Ishikawa (cell line): ENCODE results near the gene TNF.

ENCODE experiments used
- CEBPB ChIP-seq: IDR thresholded peaks from 2 replicates; pipeline ENCODE4 v1.6.1; 2012
- CREB1 ChIP-seq: IDR thresholded peaks from 2 replicates; pipeline ENCODE4 v1.6.1; 2012; ENCODE audit warnings: low read depth
- EGR1 ChIP-seq: IDR thresholded peaks from 2 replicates; pipeline ENCODE4 v1.6.1; 2012
- EP300 ChIP-seq: IDR thresholded peaks from 2 replicates; pipeline ENCODE4 v1.6.1; 2012; ENCODE audit warnings: borderline replicate concordance
- FOXM1 ChIP-seq: IDR thresholded peaks from 2 replicates; pipeline ENCODE4 v1.6.1; 2012; ENCODE audit warnings: low read depth, borderline replicate concordance
- MAX ChIP-seq: IDR thresholded peaks from 2 replicates; pipeline ENCODE4 v1.6.1; 2012
- NFIC ChIP-seq: IDR thresholded peaks from 2 replicates; pipeline ENCODE4 v1.6.1; 2012
- RAD21 ChIP-seq: IDR thresholded peaks from 2 replicates; pipeline ENCODE4 v1.6.1; 2012; ENCODE audit warnings: low read depth
- REST ChIP-seq: IDR thresholded peaks from 2 replicates; pipeline ENCODE4 v1.6.1; 2012; ENCODE audit warnings: low read depth, mild to moderate bottlenecking
- TAF1 ChIP-seq: IDR thresholded peaks from 2 replicates; pipeline ENCODE4 v1.6.1; 2012; ENCODE audit warnings: low read depth, mild to moderate bottlenecking
- TCF12 ChIP-seq: IDR thresholded peaks from 2 replicates; pipeline ENCODE4 v1.6.1; 2012; ENCODE audit warnings: low read depth
- TEAD4 ChIP-seq: IDR thresholded peaks from 2 replicates; pipeline ENCODE4 v1.6.1; 2012
- USF1 ChIP-seq: IDR thresholded peaks from 2 replicates; pipeline ENCODE4 v1.6.1; 2012
- YY1 ChIP-seq: IDR thresholded peaks from 2 replicates; pipeline ENCODE4 v1.6.1; 2012; ENCODE audit warnings: low read depth
- ZBTB7A ChIP-seq: IDR thresholded peaks from 2 replicates; pipeline ENCODE4 v1.6.1; 2012; ENCODE audit warnings: low read depth

The TNF gene

GRCh38 chr6:31568537-31568961, 6.8 kb upstream of the TNF start:
- TF ChIP-seq FOXM1 (no peak), USF1 (no peak), RAD21 (no peak), REST (no peak)

- no peak for TF ChIP-seq TAF1
- TF ChIP-seq USF1, result no peak
- TF ChIP-seq FOXM1, result no peak
- no peak for TF ChIP-seq EP300
- no peak for TF ChIP-seq CEBPB
- TF ChIP-seq RAD21, result no peak
- TF ChIP-seq ZBTB7A, result no peak
- TF ChIP-seq MAX, result no peak
- TF ChIP-seq NFIC, result no peak
- no peak for TF ChIP-seq REST
- no peak for TF ChIP-seq CREB1
- TF ChIP-seq TEAD4, result no peak
- no peak for TF ChIP-seq TCF12
Observed at GRCh38 chr6:31569861-31570536, 5.4 kb upstream of the TNF start.

GRCh38 chr6:31572041-31572911, 3.1 kb upstream of the TNF start, which contains the start of gene LTA:
Gene LTA (plus strand): TSS chr6:31572289. CDS start chr6:31572743, 454 bp downstream.
- TF ChIP-seq EP300 (no peak), ZBTB7A (no peak), FOXM1 (no peak)

- no peak for TF ChIP-seq FOXM1
- TF ChIP-seq TAF1, result no peak
- TF ChIP-seq ZBTB7A, result no peak
- no peak for TF ChIP-seq USF1
- no peak for TF ChIP-seq REST
- TF ChIP-seq NFIC, result no peak
- no peak for TF ChIP-seq MAX
- no peak for TF ChIP-seq TCF12
- no peak for TF ChIP-seq EP300
- no peak for TF ChIP-seq CEBPB
- no peak for TF ChIP-seq EGR1
- no peak for TF ChIP-seq TEAD4
- TF ChIP-seq YY1, result no peak
- TF ChIP-seq CREB1, result no peak
- no peak for TF ChIP-seq RAD21
Observed at GRCh38 chr6:31573239-31574105, 1.9 kb upstream of the TNF start.
